Muscle layer of colon (tissue), 2 donors: ENCODE data around the gene NRSN2.

Experiments
- H3K27ac ChIP-seq: one replicate; pipeline ENCODE4 v1.7.0; 2013; ENCODE audit warnings: low read depth, mild to moderate bottlenecking, low read length, moderate library complexity
- H3K27me3 ChIP-seq, 2 donors: one replicate each; pipeline ENCODE4 v1.7.0; 2013; ENCODE audit warnings: low read length in 2 of 2, mild to moderate bottlenecking in 2 of 2; ENCODE audit not compliant: insufficient read depth in 2 of 2, control insufficient read depth in 1 of 2
- H3K36me3 ChIP-seq: one replicate; pipeline ENCODE4 v1.7.0; 2013; ENCODE audit warnings: mild to moderate bottlenecking, low read length; ENCODE audit not compliant: insufficient read depth
- H3K4me1 ChIP-seq: one replicate; pipeline ENCODE4 v1.7.0; 2013; ENCODE audit warnings: mild to moderate bottlenecking, low read length; ENCODE audit not compliant: insufficient read depth
- H3K4me3 ChIP-seq, 2 donors: one replicate each; pipeline ENCODE4 v1.7.0; 2013; ENCODE audit warnings: low read length in 2 of 2, low read depth in 1 of 2, mild to moderate bottlenecking in 1 of 2, moderate library complexity in 1 of 2
- H3K9ac ChIP-seq: one replicate; pipeline ENCODE4 v1.7.0; 2013; ENCODE audit warnings: low read length
- H3K9me3 ChIP-seq: one replicate; pipeline ENCODE4 v1.7.0; 2013; ENCODE audit warnings: mild to moderate bottlenecking, low read length
- donor health status: abdominal sarcoma.
- donor health status: Adenocarcinoma of cecum.

Gene NRSN2

GRCh38 chr20:362271-363254 is 15.7 kb downstream of the NRSN2 start:
- Histone ChIP-seq H3K36me3 (no peaks in the 10 kb centered on the region), H3K27ac (no peak overlapping the region), H3K9ac (no peak overlapping the region), H3K4me3 (no peak overlapping the region), H3K9me3 (no peaks in the 10 kb centered on the region), H3K4me1 (no peaks in the 10 kb centered on the region), H3K27me3 (no peaks in the 10 kb centered on the region)

DNA sequence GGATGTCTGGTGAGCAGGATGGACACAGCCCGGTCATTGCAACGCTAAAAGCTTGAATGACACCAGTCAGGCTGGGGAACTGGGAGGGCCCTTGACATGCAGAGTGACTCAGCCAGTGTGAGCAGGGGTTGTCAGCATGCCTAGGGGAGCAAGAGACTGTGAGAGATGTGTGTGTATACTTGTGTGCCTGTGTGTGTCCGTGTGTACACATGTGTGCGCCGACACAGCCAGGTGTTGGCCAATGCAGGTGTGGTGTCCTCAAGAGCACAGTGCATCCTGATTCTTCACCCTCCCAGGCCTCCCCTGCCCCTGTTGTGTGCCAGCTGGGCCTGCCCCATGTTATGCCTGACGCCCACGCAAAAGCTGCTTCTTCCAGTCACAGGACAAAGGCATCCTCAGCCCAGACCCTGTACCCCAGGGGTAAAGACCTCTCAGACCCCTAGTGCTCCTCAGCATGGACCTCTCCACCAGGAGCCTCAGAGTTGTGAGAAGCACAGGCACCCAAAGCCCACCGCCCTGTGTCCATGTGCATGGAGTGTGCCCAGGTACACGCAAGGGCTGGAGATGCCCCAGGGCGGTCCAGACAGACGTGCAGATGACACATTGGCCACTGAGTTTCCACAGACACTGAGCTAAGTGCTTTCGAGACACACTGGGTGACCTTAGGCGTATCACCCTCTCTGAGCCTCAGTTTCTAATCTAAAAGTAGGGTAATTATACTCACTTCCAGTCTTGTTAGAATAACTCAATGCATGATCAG is 16.6 kb downstream of the NRSN2 start:
- Histone ChIP-seq H3K9me3 (no peaks in the 10 kb centered on the region), H3K27me3 (no peaks in the 10 kb centered on the region), H3K36me3 (no peaks in the 10 kb centered on the region), H3K4me1 (no peaks in the 10 kb centered on the region), H3K9ac (no peak overlapping the region), H3K27ac (no peak overlapping the region), H3K4me3 (no peak overlapping the region)

- Histone ChIP-seq H3K4me3 (no peak overlapping the region), H3K9ac (no peak overlapping the region), H3K9me3 (no peaks in the 10 kb centered on the region), H3K4me1 (no peaks in the 10 kb centered on the region), H3K36me3 (no peaks in the 10 kb centered on the region), H3K27ac (no peak overlapping the region), H3K27me3 (peaks cover 0 to 3% of the 10 kb centered on the region in 2 donors)
Measured at GRCh38 chr20:364905-365794, 18.2 kb downstream of the NRSN2 start.

DNA sequence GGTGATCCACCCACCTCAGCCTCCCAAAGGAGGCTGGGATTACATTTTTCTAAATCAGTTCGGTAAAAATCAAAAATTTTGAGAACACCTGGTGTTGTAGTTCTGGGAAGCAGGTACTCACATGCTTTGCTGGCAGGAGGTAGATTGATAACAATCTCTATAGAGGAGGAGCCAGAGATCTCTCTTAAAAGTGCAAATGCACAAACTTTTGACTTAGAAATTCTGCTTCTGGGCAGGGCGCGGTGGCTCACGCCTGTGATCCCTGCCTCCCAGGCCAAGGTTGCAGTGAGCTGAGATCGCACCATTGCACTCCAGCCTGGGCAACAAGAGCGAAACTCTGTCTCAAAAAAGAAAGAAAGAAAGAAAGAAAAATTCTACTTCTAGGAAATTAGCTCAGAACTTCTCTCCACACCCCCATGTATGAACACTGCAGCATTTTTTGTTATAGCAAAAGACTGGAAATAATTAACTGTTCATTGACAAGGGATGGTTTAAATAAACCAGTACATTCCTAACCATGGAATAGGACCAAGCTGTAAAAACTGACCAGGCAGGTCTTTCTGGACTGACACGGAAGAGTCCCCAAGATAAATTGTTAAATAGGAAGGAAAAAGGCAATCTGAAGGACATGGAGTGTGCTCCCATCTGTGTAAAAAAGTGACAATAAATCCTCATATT is 19.3 kb downstream of the NRSN2 start:
- H3K4me3 ChIP-seq = no peak overlapping the region
- H3K9me3 ChIP-seq = no peaks in the 10 kb centered on the region
- H3K27me3 ChIP-seq = peaks cover 0 to 3% of the 10 kb centered on the region in 2 donors
- no peaks in the 10 kb centered on the region for H3K36me3 ChIP-seq
- H3K9ac ChIP-seq = no peak overlapping the region
- no peak overlapping the region for H3K27ac ChIP-seq
- no peaks in the 10 kb centered on the region for H3K4me1 ChIP-seq

GRCh38 chr20:366719-367485 is 20.0 kb downstream of the NRSN2 start:
- Histone ChIP-seq H3K4me3 (no peak overlapping the region), H3K9ac (no peak overlapping the region), H3K36me3 (no peaks in the 10 kb centered on the region), H3K27me3 (peaks cover 0 to 3% of the 10 kb centered on the region in 2 donors), H3K4me1 (no peaks in the 10 kb centered on the region), H3K27ac (no peak overlapping the region), H3K9me3 (no peaks in the 10 kb centered on the region)

- Histone ChIP-seq H3K36me3 (no peaks in the 10 kb centered on the region), H3K4me3 (no peak overlapping the region), H3K9ac (no peak overlapping the region), H3K27ac (no peak overlapping the region), H3K27me3 (peaks cover 0 to 3% of the 10 kb centered on the region in 2 donors), H3K9me3 (no peaks in the 10 kb centered on the region), H3K4me1 (peaks cover 4% of the 10 kb centered on the region)
Measured at GRCh38 chr20:367486-367887, 20.6 kb downstream of the NRSN2 start.

DNA sequence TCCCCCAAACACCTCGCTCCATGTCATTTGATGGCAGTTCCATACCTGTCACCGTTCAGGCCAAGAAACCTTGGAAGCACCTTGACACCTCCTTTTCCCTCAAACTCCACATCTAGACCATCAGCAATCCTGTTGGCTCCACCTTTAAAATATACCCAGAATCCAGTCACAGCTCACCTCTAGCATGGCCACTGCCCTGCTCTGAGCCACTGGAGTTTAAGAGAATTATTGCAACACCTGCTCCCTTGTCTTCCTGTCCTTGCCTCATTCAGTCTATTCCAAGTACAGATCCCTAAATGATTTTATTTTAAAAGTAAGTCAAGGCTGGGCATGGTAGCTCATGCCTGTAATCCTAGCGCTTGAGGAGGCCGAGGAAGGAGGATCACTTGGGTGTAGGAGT is 22.0 kb downstream of the NRSN2 start:
- Histone ChIP-seq H3K4me1 (peaks cover 4% of the 10 kb centered on the region), H3K27me3 (peaks cover 0 to 3% of the 10 kb centered on the region in 2 donors), H3K9ac (no peak overlapping the region), H3K27ac (no peak overlapping the region), H3K36me3 (no peaks in the 10 kb centered on the region), H3K4me3 (no peak overlapping the region), H3K9me3 (no peaks in the 10 kb centered on the region)

- no peak overlapping the region for H3K4me3 ChIP-seq
- no peaks in the 10 kb centered on the region for H3K9me3 ChIP-seq
- no peaks in the 10 kb centered on the region for H3K36me3 ChIP-seq
- no peak overlapping the region for H3K27ac ChIP-seq
- no peak overlapping the region for H3K9ac ChIP-seq
- peaks cover 4% of the 10 kb centered on the region for H3K4me1 ChIP-seq
- H3K27me3 ChIP-seq = peaks cover 0 to 3% of the 10 kb centered on the region in 2 donors
Measured at GRCh38 chr20:370151-370600, 23.3 kb downstream of the NRSN2 start.

GRCh38 chr20:370977-371754 is 24.3 kb downstream of the NRSN2 start:
- Histone ChIP-seq H3K4me1 (peaks cover 4% of the 10 kb centered on the region), H3K9me3 (no peaks in the 10 kb centered on the region), H3K36me3 (no peaks in the 10 kb centered on the region), H3K27ac (no peak overlapping the region), H3K27me3 (peaks cover 0 to 3% of the 10 kb centered on the region in 2 donors), H3K9ac (no peak overlapping the region), H3K4me3 (no peak overlapping the region)
